Cardiac muscle cell (in vitro differentiated cells and primary cell): ENCODE results near the gene AP4B1. TPM values are rescaled to one million over a fixed set of nuclear protein-coding genes. Genes with fewer than 3 reads are reported as not detected.

Experiments
- DNase-seq, 2 donors: peaks; one replicate each; pipeline versions ENCODE4 v3.0.0 to v3.0.0-alpha.2; 2010 to 2017; ENCODE audit warnings: low read depth in 1 of 2, low spot score in 1 of 2
- H3K27ac ChIP-seq: fragments of 200-600 bp; sonication (generic); 2 replicates; pipeline ENCODE4 v1.5.1; 2016
- H3K27me3 ChIP-seq: fragments of 200-600 bp; sonication (generic); 2 replicates; pipeline ENCODE4 v1.6.0; 2016; ENCODE audit warnings: control low read depth
- H3K36me3 ChIP-seq: fragments of 200-600 bp; sonication (generic); 2 replicates; pipeline ENCODE4 v1.5.1; 2016; ENCODE audit warnings: control low read depth
- H3K4me1 ChIP-seq: fragments of 200-600 bp; sonication (generic); 2 replicates; pipeline ENCODE4 v1.8.1; 2017; ENCODE audit warnings: low read depth, mild to moderate bottlenecking, mixed run types
- H3K4me3 ChIP-seq: fragments of 200-600 bp; sonication (generic); 2 replicates; pipeline ENCODE4 v1.5.1; 2016; ENCODE audit warnings: mild to moderate bottlenecking
- H3K9me3 ChIP-seq: fragments of 200-600 bp; sonication (generic); 2 replicates; pipeline ENCODE4 v1.5.1; 2017; ENCODE audit warnings: low read depth, mild to moderate bottlenecking, control low read depth
- CTCF ChIP-seq: IDR thresholded peaks from 2 replicates; pipeline ENCODE4 v1.5.1; 2012; ENCODE audit warnings: low read depth, mild to moderate bottlenecking, low read length
- polyA plus RNA-seq: library from polyadenylated mRNA; unstranded; fragments of >200 nt; fragmentation: Nextera tagmentation; extraction: Ambion mirVana; gene quantifications from 2 replicates; pipeline ENCODE4 v1.2.1, GENCODE V29; 2016
- total RNA-seq: library from RNA; depleted of rRNA; stranded (reverse); fragments of >200 nt; gene quantifications from 2 replicates; pipeline ENCODE4 v1.2.3, GENCODE V29; 2016

Gene AP4B1
- total and polyA plus RNA-seq, 2 experiments from 2014 or later = 18.3 to 18.8 TPM

GRCh38 chr1:113912594-113913311 is 8.2 kb upstream of the AP4B1 start:
- Histone ChIP-seq H3K36me3 (no peaks in the 10 kb centered on the region), H3K4me3 (no peak overlapping the region), H3K27ac (no peak overlapping the region), H3K27me3 (no peaks in the 10 kb centered on the region), H3K4me1 (no peaks in the 10 kb centered on the region), H3K9me3 (no peaks in the 10 kb centered on the region)
- peak in 1 of 2 donors; percentile 89 for DNase-seq
- no peak for TF ChIP-seq CTCF

GRCh38 chr1:113905435-113905861 is 849 bp upstream of the AP4B1 start:
- peak in 1 of 2 donors; percentile 28 for DNase-seq
- Histone ChIP-seq H3K27me3 (no peaks in the 10 kb centered on the region), H3K4me1 (peaks cover 3% of the 10 kb centered on the region), H3K4me3 (peak overlapping the region; percentile 93), H3K36me3 (no peaks in the 10 kb centered on the region), H3K27ac (peak overlapping the region; percentile 60), H3K9me3 (no peaks in the 10 kb centered on the region)
- no peak for TF ChIP-seq CTCF

GRCh38 chr1:113904293-113904673 is 316 bp downstream of the AP4B1 start:
- DNase-seq = peak in 1 of 2 donors; percentile 58
- Histone ChIP-seq H3K4me1 (peaks cover 3% of the 10 kb centered on the region), H3K36me3 (peaks cover 8% of the 10 kb centered on the region), H3K27me3 (no peaks in the 10 kb centered on the region), H3K9me3 (no peaks in the 10 kb centered on the region), H3K4me3 (peak overlapping the region; percentile 49), H3K27ac (peak overlapping the region; percentile 58)
- TF ChIP-seq CTCF = no peak

DNA sequence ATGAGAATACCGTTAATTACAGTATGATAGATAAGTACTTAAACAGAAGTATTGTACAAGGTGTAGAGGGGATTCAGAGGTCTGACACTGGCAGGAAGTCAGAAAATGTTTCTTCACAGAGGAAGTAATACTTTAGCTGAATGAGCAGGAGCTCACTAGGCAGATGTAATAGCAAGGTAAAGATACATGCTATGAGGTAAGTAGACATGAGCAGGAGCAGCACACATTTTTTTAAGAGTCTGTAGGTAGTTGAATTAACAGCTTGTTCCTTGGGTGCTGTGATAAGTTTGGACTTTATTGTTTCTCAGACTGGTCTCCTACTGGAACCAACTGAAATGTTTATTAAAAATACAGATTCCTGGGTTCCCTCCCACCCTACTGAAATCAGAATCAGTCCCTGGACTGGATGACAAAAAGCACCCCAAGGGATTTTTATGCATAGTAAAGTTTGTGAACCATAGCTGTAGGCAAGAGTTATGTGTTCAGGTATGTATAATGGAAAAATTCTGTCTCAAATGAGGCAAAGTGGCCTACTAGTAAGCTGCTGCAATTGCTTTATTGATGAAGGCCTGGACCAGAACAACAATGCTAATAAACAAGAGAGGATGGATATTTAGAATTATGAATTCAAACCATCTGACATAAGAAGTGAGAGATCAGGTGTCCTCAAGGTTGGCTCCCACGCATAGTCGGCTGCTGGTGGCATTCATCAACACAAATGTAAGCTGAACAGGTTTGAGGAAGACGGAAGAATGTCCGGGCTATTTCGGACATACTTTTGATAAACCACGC is 902 bp downstream of the AP4B1 start:
- TF ChIP-seq CTCF = no peak
- Histone ChIP-seq H3K27ac (peak overlapping the region; percentile 58), H3K4me1 (peaks cover 3% of the 10 kb centered on the region), H3K4me3 (peak overlapping the region; percentile 49), H3K9me3 (no peaks in the 10 kb centered on the region), H3K27me3 (no peaks in the 10 kb centered on the region), H3K36me3 (peaks cover 8% of the 10 kb centered on the region)
- DNase-seq = no peak

- Histone ChIP-seq H3K36me3 (peaks cover 13% of the 10 kb centered on the region), H3K27ac (no peak overlapping the region), H3K9me3 (no peaks in the 10 kb centered on the region), H3K27me3 (no peaks in the 10 kb centered on the region), H3K4me3 (no peak overlapping the region), H3K4me1 (peaks cover 3% of the 10 kb centered on the region)
- no peak for TF ChIP-seq CTCF
- no peak for DNase-seq
These were observed 3.4 kb downstream of the AP4B1 start for GRCh38 chr1:113901191-113901590.
